ENCODE measurements around the gene RUFY3.
"Not testable (repeated sequence)": the region's sequence is repeated elsewhere in the genome, so short reads cannot be mapped to it uniquely, and the experiment has no call there.

Gene RUFY3

DNA sequence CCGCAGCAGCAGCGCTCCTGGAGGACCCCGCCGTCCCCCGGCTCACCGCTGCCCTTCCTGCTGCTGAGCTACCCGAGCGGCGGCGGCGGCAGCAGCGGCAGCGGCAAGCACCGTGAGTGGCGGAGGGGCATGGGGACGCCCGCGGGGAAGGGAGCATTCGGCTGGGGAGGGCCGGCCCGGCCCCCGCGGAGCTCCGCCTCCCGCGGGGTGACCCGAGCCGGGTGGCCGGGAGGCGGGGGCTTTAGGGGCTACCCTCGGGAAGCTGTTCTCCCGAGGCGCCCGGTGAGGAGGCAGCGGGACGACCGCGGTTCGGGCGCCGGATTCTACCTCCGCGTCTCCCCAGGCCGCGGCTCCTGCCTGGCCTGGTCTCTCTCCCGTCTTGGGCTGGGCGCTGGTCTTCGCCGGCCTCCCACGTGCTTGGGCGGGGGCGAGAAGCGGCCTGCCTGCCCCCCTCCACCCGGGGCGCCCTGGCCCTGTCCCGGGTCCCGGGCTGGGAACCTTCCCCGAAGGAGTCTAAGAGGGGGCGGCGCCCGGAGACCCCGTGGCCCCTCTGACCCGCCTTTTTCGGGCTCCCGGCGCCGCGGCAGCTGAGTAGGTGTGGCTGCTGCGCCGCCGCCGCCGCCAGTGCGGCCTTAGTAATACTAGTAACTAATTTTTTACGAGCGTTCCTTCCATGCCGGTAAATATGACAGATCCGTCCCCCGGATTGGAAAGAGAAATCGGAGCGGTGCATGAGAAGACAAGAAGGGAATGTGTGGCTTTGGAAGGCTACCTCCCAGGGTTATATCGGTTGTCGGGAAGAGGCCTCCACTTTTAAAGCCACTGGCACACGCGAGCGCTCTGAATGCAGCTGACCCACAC is 16.4 kb upstream of the RUFY3 start:
- peak; percentile 60 for DNase-seq

DNA sequence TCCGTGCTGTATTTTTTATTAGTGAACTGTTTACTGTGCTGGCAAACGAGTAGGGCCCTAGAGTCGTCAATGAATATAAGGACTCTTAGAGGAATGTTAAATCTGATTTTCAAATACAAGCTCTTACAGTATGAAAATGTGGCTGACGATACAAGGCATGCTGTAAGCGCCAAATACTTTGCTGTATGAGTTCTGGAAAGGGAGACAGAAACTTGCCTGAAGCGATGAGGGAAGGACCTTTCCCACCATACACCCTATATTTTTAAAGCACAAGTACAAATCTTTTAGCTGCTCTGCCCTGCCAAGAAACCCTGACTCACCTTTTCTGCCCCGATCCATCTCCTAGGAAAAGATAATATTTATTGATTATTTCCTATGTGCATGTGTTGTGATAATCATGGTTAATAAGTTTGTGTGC is 15.7 kb upstream of the RUFY3 start:
- DNase-seq = no peak

DNA sequence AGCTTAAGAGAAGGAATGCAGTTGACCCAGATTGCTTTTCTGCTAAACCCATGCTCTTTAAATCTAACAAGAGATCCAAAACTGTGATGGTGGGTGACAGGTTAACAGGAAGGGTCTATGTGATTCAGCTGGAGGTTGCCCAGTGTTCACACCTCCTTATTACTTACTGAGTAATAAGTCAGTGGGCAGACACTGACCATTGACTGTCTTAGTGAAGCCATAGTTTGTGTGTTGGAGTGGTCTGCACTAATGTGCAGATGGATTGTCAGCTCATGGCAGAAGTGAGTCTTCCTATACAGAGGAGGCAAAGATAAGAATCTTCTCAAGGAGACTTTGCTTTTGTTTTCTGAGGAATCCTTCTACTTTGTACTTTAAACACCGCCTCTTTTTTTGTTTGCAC is 15.2 kb upstream of the RUFY3 start:
- DNase-seq = no peak

DNA sequence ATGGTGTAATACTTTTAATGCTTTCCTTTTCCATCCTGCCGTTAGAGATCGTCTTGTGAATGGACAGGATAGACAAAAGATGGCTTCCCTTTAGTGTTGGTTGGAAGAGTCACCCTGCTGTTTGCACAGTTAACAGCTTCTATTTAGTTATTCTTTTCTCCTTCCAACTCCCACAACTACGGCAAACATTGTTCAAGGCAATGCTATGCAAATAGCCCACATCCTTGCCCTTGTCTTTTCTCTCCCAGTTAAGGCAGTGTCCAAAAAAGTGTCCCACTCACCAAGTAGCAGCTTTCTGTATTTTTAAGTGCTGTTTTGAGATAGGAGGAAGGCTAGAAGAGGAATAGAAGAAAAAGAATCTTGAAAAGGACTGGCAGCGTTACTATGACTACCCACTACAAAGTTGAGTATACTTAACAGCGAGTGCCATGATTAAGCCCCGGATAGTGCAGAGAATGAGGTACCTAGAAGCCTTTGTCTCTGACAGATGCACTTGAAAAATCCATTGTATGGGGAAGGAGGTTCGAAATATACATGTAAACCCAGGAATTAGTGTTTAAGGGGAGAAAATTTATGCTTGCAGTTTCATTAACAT is 12.1 kb upstream of the RUFY3 start:
- DNase-seq = no peak

DNA sequence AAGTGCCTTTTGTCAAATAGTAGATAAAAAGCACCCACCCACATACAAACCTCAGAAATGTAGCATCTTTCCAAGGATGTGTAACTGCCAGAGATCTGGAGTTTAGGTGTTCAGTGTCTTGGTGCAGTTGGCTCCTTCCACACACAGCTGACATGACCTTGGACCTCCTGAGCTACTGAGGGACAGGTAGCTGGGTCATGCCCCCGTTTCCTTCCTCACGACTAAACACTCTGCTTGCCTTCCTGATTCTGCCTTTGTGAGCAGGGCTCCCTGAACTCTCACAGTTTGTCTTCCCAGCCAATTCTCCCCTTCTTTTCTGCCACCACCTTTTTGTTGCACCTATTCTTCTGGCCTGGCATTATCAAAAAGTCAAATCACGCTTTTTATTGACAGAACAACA is 10.2 kb upstream of the RUFY3 start:
- DNase-seq = no peak

DNA sequence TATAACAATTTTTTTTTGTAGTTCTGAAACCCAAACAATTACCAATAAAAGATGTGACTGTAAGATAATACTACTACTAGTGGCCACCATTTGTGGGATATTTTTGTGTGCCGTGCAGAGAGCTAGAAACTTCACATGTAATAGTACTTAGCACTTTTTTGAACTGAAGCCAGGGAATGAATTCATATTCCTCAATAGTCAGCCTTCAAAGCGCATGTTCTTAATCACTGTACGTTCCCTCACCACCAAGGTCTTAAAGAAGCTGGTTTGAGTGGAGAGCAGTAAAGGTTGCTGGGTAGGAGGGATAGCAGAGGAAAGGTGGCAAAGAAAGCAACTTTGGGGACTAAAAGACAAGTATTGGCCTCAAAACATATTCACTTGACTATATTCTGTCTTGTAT is 9.6 kb upstream of the RUFY3 start:
- DNase-seq = no peak

DNA sequence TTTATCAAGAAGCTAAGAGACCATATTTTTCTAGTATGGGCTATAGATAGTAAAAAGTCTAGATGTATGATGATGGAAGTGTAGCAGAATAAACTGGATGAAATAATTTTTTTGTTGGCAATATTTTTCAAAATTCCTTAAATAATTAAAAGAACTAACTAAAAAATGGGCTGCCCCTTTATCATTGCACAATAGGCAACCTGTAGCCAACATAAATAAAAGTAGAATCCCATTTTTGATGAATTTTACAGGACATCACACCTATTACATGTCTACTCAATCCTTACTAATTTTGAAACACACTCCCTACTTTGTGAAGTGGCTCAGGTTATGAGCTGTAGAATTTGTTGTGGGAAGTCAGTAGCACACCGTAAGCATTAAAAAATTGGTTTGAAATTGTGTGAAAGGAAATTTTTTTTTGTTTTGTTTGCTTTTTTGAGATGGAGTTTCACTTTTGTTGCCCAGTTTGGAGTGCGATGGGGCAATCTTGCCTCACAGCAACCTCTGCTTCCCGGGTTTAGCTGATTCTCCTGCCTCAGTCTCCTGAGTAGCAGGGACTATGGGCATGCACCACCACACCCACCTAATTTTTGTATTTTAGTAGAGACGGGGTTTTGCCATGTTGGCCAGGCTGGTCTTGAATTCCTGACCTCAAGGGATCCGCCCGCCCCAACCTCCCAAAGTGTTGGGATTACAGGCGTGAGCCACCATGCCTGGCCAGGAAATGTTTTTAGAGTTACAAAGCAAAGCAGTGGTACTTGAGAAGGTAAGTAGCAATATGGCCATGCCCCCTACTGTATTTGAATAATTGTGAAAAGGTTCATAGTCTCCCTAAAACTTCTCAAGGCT is 8.9 kb upstream of the RUFY3 start:
- DNase-seq = no peak

DNA sequence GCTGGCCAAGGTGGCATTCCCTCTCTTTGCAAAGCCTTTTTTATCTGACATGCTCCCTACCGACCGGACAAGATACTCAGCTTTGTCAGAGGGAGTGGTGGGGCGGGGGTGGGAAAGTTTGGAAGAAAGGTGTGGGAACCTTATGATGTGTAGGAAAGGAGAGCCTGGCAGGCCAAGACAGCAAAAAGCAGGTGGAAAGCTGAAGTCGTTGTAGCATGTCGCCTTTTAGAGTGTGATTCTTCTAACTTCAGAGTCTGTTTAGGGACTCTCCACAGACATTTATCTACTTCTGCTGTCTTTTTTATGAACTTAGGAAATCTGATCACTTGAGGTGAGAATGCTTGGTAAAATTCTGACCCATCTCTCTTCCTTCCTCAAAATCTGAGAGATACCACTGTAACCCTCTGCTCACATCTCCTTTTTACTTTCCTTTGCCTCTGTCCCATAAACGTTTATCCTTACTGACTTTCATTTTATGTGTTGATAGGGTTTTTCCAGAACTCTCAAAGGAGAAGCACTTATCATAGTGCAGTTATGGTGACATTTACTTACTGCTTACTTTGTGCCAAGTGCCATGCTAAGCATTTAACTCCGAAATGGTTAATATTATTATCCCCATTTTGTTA is 8.2 kb upstream of the RUFY3 start:
- DNase-seq = no peak

DNA sequence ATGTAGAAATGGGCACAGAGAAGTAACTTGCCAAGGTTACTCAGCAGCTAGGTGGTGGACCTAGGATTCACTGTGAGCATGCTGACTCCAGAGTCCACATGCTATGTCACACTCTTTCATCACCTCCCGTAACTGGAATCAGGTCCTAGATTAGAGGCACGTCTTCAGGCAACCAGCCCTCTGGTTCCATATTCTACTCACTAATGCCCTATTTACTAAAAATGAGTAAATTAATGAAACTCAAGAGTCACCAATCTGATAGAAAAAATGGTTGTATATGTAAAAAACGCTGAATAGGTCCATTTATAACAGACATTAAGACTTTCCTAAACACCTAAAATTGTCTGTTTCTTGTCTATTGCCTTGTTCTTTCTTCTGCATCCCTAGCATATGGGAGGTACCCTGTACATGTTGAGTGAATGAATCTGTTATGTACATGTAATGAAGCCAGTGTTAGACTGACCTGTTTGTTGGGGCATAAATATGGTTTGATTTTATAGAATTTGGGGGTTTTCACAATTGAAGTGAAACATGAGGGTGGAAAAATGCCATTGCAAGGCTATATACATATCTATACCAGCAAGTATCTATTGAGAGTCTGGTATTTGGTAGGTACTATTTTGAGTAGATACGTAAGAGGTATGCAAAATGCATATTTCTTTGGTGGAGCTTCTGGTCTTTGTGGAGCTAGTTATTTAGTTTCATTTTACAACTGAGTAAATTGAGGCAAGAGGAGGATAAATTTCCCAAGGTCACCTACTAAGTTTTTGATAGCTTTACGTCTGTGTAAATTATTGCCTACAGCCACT is 7.5 kb upstream of the RUFY3 start:
- DNase-seq = no peak

DNA sequence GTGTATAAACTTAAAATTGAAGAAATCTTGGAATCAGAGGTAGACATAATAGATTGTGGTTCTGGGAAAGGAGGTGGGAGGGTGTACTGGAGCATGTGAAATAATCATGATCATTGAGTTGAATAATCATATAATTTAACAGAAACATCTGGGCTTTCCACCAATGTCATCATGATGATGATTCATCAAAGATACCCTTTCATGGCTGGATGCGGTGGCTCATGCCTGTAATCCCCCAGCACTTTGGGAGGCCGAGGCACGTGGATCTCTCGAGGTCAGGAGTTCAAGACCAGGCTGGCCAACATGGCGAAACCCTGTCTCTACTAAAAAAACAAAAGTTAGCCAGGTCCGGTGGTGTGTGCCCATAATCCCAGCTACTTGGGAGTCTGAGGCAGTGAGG is 6.7 kb upstream of the RUFY3 start:
- no peak for DNase-seq

DNA sequence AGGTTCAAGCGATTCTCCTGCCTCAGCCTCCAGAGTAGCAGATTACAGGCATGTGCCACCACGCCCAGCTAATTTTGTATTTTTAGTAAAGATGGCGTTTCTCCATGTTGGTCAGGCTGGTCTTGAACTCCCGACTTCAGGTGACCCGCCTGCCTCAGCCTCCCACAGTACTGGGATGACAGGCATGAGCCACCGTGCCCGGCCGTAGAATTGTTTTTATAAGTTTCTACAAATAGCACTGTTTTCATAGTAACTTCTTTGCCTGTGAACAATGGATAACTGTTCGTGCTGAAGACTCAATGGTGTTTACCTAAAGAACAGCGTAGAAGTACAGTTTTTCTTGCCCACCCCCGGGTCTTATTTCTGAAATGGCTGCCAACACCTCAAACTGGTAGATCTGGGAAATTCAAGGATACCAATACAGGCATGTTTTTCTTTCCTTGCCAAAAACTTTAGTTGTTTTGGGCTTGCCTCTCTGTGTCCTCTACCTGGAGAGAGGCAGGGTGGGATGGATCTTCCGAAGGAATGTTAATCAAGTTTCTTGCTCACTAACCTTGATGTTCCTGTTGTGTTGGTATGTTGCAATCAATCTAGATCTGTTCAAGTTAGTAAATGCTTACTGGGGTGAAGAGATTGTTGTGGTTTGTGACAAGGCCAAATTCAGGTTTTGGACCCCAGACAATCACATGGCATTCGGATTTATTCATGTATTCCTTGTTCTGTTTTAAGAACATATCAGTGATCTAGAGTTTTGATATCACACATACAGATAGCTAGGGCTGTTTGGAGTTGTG is 2.8 kb upstream of the RUFY3 start:
- no peak for DNase-seq

DNA sequence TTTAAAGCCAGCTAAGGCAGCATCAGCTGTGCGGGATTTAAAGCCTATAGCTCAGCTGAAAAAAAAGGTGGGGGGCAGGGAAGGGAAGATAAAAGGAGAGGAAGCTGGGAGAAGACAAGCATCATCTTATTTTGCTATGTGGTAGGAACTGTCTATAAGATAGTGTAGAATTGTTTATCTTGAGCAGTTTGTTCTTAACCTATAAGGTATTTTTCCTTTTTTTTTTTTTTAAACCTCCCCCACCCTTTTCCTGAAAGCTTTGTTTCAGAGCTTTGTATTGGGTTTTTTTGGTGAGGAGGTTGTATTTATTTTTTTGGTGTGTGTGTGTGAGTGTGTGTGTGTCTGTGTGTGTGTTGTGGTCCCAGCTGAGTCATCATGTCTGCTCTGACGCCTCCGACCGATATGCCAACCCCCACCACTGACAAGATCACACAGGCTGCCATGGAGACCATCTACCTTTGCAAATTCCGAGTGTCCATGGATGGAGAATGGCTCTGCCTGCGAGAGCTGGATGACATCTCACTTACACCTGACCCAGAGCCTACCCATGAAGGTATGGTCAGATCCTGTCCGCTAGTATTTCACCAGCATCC is 531 bp downstream of the RUFY3 start:
- peak; percentile 42 for DNase-seq

DNA sequence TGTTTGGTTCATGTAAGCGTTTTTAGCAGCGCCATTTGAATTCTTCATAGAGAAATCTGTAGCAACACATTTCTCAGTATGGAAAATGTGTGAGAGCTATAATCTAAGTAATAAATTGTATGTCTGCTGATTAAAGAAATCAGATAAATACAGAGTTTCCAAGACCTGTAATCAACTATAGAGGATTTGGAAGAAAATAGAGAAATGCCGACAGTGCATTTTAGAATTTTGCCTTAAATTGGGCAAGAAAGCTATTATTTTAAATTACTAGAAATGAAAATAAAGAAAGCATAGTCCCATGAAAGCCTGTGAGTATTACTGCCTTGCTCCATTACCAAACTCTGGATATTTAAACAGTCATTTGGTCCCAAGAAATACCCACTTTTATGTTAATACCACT is 2.7 kb downstream of the RUFY3 start:
- no peak for DNase-seq

DNA sequence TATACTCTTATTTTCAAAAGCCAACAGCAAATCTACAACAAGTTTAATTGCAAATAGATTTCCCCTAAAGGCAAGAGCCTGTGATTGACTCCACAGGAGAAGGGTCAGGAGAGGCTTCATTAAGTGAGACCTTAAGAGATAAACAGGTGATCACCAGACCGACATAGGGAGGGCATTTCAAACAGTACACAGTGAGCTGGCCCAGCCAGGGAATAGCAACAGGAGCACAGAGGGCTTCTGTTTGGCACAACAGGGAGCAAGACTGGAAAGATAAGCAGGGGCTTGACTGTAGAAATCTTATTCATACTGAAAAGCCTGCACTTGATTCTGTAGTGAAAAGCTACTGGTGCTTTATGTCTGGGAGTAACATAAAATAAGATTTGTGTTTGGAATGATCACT is 3.9 kb downstream of the RUFY3 start:
- no peak for DNase-seq

DNA sequence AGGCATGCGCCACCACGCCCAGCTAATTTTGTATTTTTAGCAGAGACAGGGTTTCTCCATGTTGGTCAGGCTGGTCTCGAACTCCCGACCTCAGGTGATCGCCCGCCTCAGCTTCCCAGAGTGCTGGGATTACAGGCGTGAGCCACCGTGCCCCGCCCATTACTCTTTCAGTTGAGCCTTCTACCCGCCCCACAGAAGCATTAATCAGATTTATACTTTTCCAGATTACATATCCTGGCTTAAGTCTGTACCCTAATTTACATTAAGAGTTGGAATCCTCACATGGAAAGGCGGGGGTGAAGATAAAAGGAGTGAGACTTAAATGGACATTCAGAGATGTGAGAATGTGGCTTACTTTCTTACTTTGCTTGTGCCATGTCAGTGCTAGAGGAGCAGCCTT is 4.8 kb downstream of the RUFY3 start:
- not testable (repeated sequence) for DNase-seq

DNA sequence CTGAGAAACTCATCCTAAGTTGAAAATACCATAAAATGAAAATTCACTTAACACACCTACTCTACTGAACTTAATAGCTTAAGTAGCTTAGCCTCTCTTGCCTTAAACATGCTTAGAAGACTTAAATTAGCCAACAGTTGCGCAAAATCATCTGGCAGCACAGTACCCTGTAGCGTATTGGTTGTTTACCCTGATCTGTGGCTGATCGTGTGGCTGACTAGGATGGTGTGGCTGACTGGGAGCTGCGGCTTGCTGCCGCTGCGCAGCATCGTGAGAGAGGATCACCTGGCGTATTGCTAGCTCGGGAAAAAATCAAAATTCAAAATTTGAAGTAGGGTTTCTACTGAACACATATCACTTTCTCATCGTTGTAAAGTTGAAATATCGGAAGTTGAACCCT is 6.3 kb downstream of the RUFY3 start:
- DNase-seq = no peak

DNA sequence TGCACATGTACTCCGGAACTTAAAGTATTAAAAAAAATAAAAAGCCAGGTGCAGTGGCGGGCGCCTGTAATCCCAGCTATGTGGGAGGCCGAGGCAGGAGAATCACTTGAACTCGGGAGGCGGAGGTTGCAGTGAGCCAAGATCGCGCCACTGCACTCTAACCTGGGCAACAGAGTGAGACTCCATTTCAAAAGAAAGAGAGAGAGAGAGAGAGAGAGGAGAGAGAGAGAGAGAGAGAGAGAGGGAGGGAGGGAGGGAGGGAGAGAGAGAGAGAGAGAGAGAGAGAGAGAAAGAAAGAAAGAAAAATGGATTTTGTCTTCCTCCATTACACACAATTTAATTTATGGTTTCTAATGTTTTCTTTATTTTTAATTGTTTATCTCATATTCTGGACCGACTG is 11.1 kb downstream of the RUFY3 start:
- not testable (repeated sequence) for DNase-seq

DNA sequence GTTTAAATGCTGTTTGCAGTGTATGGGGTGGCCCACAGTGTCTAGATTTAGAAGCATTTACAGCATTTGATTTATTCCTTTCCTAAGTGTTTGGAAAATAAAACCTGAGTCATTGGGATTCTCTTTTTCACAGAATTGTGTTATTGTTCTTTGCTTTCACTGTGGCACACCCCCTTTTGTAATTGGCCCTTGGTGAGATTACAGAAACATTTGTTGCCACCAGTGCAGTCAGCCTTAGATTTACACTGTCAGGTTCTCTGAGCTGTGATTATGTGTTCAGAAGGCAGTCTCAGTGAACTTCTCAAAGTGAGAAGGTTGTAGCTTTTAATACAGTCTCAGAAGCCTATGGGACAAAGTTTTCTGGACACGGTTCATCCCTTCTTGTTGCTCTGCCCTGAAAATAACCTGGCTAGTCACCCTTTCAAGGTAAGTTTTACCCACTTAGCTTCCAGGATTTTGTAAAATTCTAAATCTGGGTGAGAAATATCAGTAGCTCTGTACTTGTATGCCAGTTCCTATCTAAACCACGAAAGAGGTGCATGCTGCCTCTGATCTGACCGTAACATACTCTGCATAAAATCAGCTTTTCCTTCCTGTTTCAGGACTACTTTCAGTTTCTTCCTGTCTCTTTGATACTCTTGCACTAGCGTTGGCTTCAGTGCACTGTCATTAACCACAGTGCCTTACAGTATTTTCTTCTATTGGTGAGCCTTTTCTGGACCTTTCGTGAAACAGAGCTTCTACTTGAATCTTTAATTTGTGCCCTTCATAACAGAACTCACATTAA is 12.6 kb downstream of the RUFY3 start:
- peak; percentile 13 for DNase-seq

DNA sequence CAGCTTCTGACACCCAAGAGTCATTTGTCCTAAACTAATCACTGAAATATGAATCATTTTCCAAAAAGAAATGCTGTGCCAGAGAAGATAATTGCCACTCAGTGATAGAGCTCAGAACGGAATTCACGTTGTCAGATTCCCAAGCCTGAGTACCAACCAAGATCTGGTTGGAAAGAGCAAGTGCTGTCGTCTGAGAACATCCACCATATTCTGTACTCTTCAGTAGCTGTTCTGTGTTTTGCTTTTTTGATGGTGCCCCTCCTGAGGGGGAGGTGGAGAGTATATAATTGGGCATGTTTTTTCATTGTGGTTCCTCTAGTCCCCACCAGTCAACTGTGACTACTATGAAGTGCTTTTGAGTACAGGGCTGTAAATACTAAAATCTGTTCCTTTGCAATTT is 13.2 kb downstream of the RUFY3 start:
- DNase-seq = no peak

DNA sequence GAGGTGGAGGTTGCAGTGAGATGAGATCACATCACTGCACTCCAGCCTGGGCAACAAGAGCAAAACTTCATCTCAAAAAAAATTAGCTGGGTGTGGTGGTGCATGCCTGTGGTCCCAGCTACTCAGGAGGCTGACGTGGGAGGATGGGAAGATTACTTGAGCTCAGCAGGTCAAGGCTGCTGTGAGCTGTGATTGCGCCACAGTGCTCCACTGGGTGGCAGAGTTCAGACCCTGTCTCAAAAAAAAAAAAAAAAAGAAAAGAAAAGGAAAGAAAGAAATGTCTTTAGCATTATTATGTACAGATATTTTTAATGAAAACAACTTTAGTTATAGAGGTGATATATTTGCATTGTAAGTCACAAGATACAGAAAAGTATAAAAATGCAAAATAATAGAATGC is 14.2 kb downstream of the RUFY3 start:
- DNase-seq = peak; percentile 14

Measured in activated T-cell treated with anti-CD3 and anti-CD28 coated beads for 4 hours (primary cell).